HT-29 (cell line): ENCODE results near the gene OPTC. TPM values are rescaled to one million over a fixed set of nuclear protein-coding genes. Genes with fewer than 3 reads are reported as not detected.
"Not testable (repeated sequence)": the region's sequence is repeated elsewhere in the genome, so short reads cannot be mapped to it uniquely, and the experiment has no call there.

Experiments
- DNase-seq: peaks from one replicate; pipeline ENCODE4 v3.0.0-alpha.2; 2015; ENCODE audit warnings: low spot score
- total RNA-seq: library from RNA; depleted of rRNA; stranded (reverse); fragments of >200 nt; shearing (Covaris generic); gene quantifications from 2 replicates; pipeline ENCODE4 v1.2.3, GENCODE V29; 2014

OPTC gene
- total RNA-seq, 1 experiment from 2014 or later: not detected

DNA sequence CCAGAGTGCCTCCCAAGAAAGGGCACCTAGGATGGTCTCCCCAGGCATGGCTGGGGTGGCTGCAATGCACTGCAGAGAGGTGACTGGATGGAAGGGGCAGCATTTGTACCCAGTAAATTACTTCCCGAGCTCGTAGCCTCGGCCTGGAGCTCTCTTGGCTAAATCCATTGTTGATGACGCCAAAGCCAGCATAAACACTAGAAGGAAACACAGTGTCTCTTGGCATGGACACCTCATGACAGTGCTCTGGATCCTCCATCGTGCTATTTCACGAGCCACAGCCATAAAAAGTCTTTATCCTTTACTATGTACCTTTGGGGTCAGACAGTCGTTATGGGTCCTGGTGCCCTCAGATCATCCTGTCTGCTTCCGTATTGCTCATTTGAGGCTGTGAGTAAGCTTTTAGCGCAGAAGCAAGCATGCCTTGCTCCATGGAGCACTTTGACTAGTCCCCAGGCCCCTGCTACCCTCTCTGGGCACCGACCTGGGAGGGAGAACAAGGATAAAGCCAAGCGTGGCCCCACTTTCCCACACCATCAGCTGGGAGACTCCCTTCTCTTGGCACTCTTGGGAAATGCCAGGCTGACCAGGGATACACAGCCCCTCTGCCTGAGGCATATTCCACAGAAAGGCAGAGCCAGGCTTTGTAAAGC, 28.7 kb upstream of the OPTC start:
- no peak for DNase-seq

DNA sequence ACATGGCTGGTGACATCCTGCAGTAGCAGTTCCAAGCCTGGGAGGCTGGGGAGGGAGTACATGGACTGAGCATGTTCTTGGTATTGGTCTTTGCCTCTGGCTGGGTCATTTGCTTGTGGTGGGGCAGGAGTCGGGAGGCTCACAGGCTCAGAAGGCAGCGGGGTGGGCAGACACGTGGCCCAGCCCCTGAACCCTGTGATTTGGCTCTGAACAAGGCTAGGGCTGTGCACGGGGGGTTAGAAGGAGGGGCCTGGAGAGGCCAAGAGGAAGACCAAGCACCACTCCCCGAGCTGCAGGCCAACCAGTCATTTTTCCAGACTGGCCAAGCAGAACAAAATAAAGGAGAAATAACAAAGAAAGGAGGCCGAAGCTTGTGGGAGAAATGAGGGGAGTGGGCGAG, 28.0 kb upstream of the OPTC start:
- no peak for DNase-seq

DNA sequence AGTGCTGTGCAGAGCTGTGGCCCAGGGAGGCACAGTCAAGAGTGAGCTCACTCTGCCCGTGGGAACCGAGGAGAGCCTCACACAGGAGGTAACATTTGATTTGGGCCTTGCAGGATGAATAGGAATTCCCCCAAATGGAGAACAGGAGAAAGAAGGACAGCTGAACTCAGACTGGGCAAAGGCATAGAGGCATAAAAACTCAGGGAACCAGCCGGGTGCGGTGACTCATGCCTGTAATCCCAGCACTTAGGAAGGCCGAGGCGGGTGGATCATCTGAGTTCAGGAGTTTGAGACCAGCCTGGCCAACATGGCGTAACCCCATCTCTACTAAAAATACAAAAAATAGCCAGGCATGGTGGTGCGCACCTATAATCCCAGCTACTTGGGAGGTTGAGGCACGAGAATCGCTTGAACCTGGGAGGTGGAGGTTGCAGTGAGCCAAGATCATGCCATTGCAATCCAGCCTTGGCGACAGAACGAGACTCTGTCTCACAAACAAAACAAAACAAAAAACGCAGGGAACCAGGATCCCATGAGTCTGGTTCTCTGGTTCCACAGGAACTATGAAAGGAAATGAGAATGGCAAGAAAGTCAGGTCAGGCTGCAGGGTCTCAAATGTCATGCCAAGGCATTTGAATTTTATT, 26.9 kb upstream of the OPTC start:
- not testable (repeated sequence) for DNase-seq

DNA sequence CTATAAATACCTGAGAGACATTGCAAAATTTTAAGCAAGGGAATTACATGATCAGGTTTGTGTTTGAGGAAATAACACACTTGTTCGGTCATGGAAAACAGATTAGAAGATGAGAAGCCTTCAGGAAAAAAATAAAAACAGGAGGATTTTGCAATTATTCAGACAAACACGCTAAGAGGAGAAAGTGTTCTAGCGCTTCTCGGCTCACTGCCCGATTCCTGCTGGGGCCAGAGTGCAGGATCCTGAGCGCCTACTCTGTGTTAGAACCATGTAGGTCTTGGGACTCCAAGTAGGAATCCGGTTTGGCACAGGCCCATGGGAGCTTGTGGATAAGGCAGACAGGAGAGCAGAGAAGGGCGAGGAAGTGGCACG, 26.4 kb upstream of the OPTC start:
- no peak for DNase-seq

DNA sequence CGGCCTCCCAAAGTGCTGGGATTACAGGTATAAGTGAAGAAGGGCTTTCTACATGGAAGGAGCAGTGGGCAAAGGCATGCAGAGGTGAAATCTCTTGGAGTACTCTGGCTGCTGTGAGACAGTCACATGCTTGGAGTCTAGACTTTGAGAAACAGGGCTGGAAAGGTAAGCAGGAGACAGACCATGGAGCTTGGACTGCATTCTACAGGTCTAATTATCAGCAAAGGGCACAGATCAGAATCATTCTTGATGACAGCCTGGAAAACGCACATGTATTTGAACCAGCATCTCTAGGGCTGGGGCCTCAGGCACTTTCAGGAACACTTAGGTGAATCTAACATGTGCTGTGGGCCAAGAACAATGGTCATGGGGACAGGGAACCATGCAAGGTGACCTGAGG, 25.6 kb upstream of the OPTC start:
- no peak for DNase-seq

DNA sequence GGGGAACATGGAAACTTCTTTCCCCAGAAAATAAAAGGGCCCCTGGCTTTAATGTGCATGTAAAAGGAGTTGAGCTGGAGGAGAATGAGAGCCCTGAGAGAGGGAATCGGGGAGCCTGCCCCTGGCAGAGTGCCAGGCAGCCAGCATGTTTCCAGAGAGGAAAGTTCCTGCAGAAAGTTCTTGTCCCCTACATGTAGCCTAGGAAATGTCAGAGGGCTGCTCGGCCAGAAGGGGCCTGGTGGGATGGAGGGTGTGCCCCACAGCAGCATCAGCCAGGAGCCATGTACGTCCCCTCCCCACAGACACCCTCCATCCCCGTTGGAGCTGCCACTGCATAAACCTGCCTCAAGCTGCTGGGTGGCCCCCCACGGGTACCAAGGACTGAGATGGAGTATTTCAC, 23.7 kb upstream of the OPTC start:
- DNase-seq: no peak

DNA sequence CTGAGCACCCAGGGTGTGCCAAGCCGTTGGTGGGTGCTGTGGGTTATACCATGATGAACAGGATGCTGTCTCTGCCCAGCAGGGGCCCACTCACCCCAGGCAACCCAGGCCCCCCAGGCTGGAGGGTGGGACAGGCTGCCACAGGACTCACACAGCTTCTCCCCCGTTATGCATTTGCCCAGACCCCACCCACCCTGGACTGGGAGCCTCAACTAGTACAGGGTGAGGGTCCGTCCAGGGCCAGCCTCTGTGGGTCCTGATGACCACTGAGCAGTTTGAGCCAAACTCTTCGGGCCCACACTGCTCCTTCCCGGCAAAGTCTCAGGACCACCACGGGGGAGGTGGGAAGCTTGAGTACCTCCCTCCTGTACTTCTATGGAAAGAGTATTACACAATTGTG, 22.1 kb upstream of the OPTC start:
- no peak for DNase-seq

DNA sequence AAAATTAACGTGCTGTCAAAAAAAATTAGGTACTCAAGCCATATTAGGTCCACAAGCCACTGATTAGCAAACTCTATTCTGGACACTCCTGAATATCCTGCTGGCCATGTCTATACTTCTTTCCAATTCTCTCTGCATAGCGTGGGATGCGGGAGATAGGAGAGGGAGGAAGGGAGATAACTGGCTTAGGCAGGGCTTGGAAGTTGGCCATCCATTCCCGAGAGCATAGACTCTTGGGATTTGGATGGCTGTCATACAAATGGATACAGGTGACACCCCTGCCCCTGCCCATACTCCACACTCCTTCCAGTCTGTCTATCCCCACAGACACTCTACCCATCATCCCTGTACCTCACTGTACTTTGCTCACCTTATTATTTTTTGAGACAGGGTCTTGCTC, 20.7 kb upstream of the OPTC start:
- no peak for DNase-seq

DNA sequence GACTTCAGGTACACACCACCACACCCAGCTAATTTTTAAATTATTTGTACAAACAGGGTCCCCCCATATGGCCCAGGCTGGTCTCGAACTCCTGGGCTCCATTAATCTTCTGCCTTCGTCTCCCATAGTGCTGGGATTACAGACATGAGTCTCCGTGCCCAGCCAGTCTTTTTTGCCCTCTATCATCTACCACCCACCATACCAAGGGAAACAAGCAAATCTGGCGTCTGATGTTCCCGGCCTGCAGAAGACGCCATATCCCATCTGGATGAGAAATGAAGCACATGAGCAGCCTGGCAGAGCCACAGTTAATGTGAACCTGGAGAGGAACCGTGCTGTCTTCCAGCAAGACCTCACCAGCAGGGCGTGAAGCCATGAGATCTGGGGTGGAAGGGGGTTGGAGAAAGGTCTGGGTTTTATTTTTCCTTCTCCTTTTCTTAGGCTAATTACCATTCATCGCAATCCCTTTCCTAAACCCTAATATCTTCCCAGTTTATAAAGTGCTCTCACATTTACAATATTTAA, 20.1 kb upstream of the OPTC start:
- DNase-seq: no peak

DNA sequence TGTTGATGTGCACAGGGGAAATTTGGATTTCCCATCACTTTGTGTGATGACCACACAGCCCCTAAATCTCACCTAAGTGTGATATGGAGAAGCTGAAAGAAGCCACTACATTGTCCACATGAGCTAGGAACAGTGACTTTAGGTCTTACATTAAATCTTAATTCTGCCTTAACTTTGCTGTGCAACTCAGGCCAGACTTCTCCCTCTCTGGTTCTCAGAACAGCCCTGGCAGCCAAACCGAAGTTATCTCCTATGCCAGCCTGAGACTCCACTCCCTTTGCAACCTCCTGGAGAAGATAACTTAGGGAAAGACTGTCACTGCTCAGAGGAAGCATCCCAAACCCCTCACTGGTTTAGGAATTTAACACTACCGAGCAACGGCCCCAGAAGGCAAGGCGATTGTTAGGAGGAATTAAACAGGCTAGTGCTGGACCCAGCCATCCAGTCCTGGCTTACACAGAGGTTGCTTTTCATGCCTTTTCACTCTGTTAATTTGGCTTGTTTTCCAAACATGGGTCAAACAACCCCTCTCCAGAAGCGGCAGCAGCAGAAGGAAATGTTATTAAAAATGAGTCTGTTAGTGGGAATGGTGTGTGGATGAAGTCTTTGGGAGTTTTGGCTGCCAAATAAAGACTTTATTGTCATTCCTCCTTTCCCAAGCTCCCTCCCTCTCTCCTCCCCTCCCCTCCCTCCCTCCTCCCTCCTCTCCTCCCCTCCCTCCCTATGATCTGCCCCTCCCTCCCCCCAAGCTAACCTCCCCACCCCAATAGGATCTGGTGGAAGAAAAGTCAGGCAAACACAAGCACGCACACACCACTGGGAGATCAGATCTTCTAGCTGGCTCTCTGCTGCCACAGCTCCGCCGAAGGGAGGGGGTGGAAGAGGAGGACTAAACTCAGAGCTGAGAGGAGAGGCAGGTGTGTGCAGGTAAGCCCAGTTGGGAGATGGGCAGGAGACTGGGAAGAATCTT, 18.7 kb upstream of the OPTC start, which contains the start of gene PRELP:
PRELP (plus strand) TSS at position 795 of the 970 bp plus-strand sequence. CDS start 7,379 bp downstream, outside the sequence.
- DNase-seq: peak; percentile 34

DNA sequence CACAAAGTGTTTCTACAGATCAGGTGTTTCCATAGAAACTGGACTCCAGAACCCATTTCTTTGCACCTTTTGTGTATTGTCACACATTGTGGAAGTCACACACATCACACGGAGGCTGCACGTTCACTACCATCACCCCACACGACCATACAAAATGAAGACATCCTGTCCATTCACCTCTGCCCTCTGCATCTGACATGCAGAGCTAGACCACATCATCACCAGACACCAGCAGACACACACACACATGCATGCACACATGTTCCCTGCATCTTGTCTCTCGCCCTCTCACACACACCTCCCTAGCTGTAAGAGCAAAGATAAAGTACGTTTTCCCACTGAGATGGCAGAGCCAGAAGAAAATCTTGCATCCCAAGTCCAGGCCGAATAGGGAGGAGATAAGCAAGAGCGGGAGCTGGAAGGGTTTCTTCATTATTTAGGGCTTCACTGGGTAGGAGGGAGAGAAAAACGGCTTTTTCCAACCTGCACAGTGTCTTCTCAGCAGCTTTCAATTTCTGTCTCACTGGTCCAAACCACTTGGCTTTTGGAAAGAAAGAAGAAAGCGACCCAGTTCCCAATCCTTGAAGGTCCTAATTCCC, 17.6 kb upstream of the OPTC start:
- DNase-seq: no peak

DNA sequence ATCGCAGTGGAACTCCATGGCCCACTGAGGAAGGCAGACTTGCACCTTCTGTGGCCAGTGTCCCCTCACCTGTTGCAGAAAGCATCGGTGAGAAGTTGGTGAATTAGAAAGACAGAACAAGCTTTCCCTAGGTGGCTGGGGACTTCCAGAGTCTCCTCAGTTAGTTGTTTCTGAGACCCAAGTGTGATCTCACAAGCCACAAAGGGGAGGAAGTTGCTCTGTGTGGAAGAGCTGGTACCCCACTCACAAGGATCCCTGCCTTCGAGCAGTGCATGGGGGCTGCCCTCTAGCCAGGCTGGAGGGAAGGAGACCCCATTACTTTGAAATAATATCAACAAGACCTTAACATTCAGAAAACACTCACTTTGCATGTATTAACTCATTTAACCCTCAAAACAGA, 16.2 kb upstream of the OPTC start:
- DNase-seq: no peak

DNA sequence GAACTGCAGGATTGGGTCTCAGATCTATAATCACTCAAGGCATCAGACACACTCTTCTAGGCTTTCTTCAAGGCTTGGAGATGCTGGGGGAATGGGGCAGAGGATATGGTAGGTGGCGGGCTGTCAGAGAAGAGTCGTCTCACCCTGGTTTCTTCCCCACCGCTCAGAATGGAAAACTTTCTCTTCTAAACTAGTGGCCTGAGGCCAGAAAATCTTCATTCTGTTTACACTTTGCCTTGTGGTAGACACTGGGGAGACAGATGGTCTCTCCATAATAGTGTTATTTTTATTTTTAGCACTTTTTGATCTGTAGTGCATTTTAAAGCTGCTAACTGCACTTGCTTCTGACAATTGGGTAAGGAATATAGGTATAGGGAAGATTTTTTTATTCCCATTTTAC, 15.7 kb upstream of the OPTC start:
- DNase-seq: no peak

DNA sequence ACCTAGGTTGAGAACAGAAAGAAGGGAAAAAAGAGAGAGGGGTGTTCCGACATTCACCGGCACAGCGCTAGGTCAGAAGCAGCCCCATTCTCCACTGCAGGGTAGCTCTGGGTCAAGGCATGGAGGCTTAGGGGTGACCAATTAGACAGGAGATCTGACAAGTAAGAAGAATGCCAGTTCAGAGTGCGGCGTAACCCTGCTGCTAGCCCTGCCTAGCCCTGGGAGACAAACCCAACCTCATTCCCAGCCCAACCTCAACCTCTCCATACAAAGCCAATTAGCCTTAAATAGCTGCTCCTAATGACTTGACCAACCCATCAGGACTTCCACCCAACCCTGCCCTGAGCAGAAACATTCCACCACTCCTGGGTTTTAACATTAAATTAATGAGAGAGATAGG, 15.0 kb upstream of the OPTC start:
- no peak for DNase-seq

DNA sequence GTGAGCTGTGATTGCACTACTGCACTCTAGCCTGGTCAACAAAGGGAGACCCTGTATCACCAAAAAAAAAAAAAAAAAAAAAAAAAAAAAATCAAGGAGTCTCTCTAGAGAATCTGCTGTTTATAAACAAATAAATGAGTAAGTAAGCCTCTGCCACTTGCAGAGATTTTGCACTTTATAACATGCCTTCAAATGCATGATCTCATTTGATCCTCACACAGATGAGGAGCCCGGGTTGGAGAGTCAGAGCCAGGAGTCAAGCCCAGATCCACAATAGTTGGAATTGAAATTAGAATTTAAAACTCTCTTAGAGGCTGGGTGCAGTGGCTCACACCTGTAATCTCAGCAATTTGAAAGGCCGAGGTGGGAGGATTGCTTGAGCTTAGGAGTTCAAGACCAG, 14.3 kb upstream of the OPTC start:
- no peak for DNase-seq

DNA sequence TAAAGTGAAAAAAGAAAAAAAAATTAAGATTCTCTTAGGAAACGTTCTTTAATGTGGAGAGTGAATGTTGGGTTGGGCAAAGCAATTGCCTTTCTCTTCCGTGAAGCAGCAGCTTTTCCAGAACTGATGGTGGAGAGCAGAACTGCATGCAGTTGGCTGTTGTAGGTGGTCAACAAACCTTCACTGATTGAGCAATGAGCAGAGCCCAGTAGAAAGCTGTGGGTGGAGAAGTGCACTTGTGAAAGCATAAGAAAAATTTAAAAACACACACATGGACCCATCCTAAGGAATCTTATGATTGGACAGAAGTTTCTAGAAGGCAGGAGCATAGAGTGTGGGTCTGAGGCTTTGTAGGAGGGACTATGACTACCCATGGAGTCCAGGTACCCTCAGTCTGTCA, 13.9 kb upstream of the OPTC start:
- DNase-seq: peak; percentile 17

DNA sequence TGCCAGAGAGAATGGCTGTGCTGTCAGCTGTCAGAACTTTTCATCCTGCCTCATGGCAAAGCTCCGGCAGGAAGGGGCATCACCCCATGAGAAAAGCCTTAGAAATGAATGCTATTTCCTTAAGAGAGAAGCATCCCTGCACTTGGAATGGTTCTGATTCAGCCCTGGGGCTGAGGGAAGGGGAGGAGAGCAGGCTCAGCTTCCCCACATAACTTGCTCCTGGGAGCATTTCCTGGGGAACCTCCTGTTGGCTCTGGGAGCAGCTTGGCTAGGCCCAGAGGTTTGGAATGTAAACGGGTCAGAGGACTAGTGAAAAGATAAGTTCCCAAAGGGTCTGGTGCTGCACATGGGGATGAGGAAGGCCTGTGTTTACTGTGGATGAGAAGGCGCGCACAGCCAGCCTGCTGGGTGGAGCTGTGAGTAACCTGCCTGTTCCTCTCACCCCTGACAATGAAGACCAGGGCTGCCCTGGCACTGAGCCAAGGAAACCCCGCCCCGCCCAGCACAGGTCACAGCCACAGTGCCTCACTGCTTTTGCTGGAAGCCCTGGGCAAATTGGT, 13.3 kb upstream of the OPTC start:
- DNase-seq: peak; percentile 86

DNA sequence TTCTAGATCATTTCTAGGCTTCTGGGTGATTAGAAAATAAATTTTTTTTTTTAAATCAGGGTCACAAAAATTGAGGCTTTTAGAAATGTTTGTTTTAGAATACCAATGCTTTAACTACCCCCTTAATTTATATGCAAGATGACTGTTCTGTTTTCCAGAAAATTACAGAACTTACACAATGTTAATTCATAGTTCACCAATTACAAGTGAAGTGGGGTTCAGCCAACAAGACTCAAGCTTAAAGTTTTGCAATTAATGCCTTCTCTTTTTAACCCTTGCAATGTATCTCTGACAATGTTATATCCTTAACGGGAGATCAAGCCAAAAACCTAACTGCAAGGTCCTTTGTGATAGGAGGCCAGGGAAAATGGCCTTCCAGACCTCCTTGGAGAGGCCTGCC, 12.8 kb upstream of the OPTC start:
- DNase-seq: no peak

DNA sequence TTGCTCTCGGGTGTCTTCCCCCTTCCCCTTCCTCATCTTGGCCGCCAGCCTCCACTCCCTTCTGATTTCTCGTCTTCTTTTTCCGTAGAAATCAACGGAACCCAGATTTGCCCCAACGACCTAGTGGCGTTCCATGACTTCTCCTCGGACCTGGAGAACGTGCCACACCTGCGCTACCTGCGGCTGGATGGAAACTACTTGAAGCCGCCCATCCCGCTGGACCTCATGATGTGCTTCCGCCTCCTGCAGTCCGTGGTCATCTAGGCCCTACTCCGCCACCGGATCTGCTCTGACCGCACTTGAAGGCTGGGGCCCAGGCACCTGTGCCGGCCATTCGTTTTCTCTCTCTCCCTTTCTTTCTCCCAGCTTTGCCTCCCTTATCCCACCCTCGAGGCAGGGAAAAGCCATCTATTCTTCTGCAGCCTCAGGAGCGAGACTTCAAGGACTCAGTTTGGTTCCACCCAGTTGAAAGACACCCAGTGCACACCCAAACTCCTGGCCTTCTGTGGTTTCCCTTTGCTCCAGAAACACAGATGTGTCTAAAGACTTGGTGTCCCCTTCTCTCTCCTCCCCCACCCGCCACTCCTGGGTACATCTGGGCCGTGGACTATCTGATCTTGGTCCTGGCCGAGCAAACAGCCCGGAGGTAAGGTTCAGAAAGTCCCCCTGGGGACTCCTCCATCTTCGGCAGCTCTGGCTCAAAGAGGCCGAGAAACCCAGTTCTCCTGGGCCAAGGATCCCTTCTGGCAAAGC, 7.2 kb upstream of the OPTC start:
- DNase-seq: no peak

DNA sequence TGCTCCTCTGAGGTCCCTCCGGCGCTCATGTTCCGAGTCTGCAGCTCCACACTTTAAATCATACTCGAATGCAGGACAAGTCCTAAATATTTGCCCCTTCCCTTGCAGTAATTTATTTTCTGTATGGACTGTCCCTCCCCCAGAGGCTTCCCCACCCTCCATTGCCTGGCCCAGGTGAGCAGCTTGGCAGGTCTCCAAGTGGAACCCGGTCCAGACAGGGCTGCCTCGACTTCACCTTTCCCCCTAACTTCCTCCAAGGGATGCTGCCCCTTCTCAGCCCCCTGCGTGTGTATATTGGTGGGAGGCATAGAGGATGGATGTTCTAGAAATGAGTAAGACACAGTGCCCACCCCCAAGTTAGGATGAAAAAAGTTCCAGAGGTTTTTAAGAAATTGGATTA, 5.4 kb upstream of the OPTC start:
- no peak for DNase-seq

DNA sequence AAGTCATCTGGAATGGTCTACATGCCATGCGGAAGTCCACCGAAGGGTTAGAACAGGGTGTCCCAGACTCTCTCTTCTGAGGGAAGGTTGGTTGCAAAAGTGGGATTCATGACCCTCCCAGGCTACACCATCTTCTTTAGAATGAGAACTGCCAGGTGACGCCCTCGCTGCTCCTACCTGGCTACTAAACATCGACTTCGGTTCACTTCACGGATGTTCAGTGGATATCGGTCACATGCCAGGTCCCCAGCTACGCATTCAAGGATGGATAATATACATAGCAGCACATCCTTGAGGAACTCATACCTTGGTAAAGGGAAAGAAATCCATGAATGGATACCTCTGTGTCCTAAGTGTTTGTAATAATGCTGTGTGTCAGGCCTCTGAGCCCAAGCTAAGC, 3.3 kb upstream of the OPTC start:
- no peak for DNase-seq
